MM.1S (cell line): ENCODE data around the gene GRK1.

ENCODE experiments used
- DNase-seq: peaks from one replicate; pipeline ENCODE4 v3.0.0-alpha.2; 2015
- H2AFZ ChIP-seq: fragments of 300-600 bp; sonication (generic); 2 replicates; pipeline ENCODE4 v1.6.0; 2016; ENCODE audit warnings: antibody characterized with exemption, low read length
- H3F3A ChIP-seq: fragments of 300-600 bp; sonication (generic); 2 replicates; pipeline ENCODE4 v1.6.1; 2016; ENCODE audit warnings: mild to moderate bottlenecking, antibody characterized with exemption, low read length, moderate library complexity, mixed read lengths; ENCODE audit not compliant: insufficient read depth
- H3K27ac ChIP-seq: fragments of 300-600 bp; sonication (generic); 2 replicates; pipeline ENCODE4 v1.5.1; 2016; ENCODE audit warnings: mild to moderate bottlenecking, low read length
- H3K27me3 ChIP-seq: fragments of 300-600 bp; sonication (generic); replicated peaks from 2 replicates; pipeline ENCODE4 v1.6.0; 2016; ENCODE audit warnings: low read length; ENCODE audit not compliant: insufficient read depth
- H3K36me3 ChIP-seq: fragments of 300-600 bp; sonication (generic); replicated peaks from 2 replicates; pipeline ENCODE4 v1.6.1; 2016; ENCODE audit warnings: mild to moderate bottlenecking, low read length, mixed read lengths; ENCODE audit not compliant: insufficient read depth
- H3K4me1 ChIP-seq: fragments of 300-600 bp; sonication (generic); 2 replicates; pipeline ENCODE4 v1.6.1; 2016; ENCODE audit warnings: low read length, mixed read lengths
- H3K4me2 ChIP-seq: fragments of 300-600 bp; sonication (generic); 2 replicates; pipeline ENCODE4 v1.6.0; 2016; ENCODE audit warnings: low read depth, low read length
- H3K4me3 ChIP-seq: fragments of 300-600 bp; sonication (generic); 2 replicates; pipeline ENCODE4 v1.5.1; 2016; ENCODE audit warnings: low read length, mixed read lengths
- H3K79me2 ChIP-seq: fragments of 300-600 bp; sonication (generic); 2 replicates; pipeline ENCODE4 v1.6.1; 2016; ENCODE audit warnings: mixed run types, low read length, mixed read lengths
- H3K9ac ChIP-seq: fragments of 300-600 bp; sonication (generic); 2 replicates; pipeline ENCODE4 v1.6.1; 2016; ENCODE audit warnings: low read length, mixed read lengths
- H3K9me2 ChIP-seq: fragments of 300-600 bp; sonication (generic); replicated peaks from 2 replicates; pipeline ENCODE4 v1.6.1; 2016; ENCODE audit warnings: mild to moderate bottlenecking, low read length, mixed read lengths; ENCODE audit not compliant: insufficient read depth
- H3K9me3 ChIP-seq: fragments of 300-600 bp; sonication (generic); replicated peaks from 2 replicates; pipeline ENCODE4 v1.6.1; 2016; ENCODE audit warnings: mild to moderate bottlenecking, low read length, mixed read lengths; ENCODE audit not compliant: insufficient read depth
- H4K20me1 ChIP-seq: fragments of 300-600 bp; sonication (generic); 2 replicates; pipeline ENCODE4 v1.6.1; 2016; ENCODE audit warnings: mild to moderate bottlenecking, low read length, moderate library complexity, mixed read lengths; ENCODE audit not compliant: insufficient read depth
- CTCF ChIP-seq: fragments of 300-600 bp; sonication (generic); IDR thresholded peaks from 2 replicates; pipeline ENCODE4 v1.5.1; 2016; ENCODE audit warnings: antibody characterized with exemption, low read length, mixed read lengths
- EZH2 ChIP-seq: fragments of 300-600 bp; sonication (generic); optimal IDR thresholded peaks from 2 replicates; pipeline ENCODE3; 2017; ENCODE audit warnings: low read depth, mild to moderate bottlenecking, antibody characterized with exemption, low read length, mixed read lengths
- EZH2phosphoT487 ChIP-seq: fragments of 300-600 bp; sonication (generic); IDR thresholded peaks from 2 replicates; pipeline ENCODE4 v1.6.1; 2018; ENCODE audit warnings: antibody characterized with exemption, low read length

The GRK1 gene

GRCh38 chr13:113761136-113761535, 94.1 kb downstream of the GRK1 start:
- no peaks in the 10 kb centered on the region for H3K36me3 ChIP-seq
- no peaks in the 10 kb centered on the region for H4K20me1 ChIP-seq
- DNase-seq = no peak
- peaks cover 15% of the 10 kb centered on the region for H3K4me1 ChIP-seq
- H2AFZ ChIP-seq = no peak overlapping the region
- no peaks in the 10 kb centered on the region for H3K9me2 ChIP-seq
- no peak overlapping the region for H3K9ac ChIP-seq
- no peak for TF ChIP-seq CTCF
- no peak for TF ChIP-seq EZH2
- TF ChIP-seq EZH2phosphoT487 = no peak
- H3K27ac ChIP-seq = no peak overlapping the region
- H3K9me3 ChIP-seq = no peaks in the 10 kb centered on the region
- H3K27me3 ChIP-seq = no peaks in the 10 kb centered on the region
- no peaks in the 10 kb centered on the region for H3K79me2 ChIP-seq
- H3K4me2 ChIP-seq = no peak overlapping the region
- no peak overlapping the region for H3K4me3 ChIP-seq
- no peaks in the 10 kb centered on the region for H3F3A ChIP-seq

- Histone ChIP-seq H3K9me2 (no peaks in the 10 kb centered on the region), H4K20me1 (no peaks in the 10 kb centered on the region), H3K79me2 (no peaks in the 10 kb centered on the region), H2AFZ (no peak overlapping the region), H3K4me1 (peaks cover 9% of the 10 kb centered on the region), H3K9me3 (no peaks in the 10 kb centered on the region), H3K36me3 (no peaks in the 10 kb centered on the region), H3K4me2 (no peak overlapping the region), H3F3A (no peaks in the 10 kb centered on the region), H3K27me3 (no peaks in the 10 kb centered on the region), H3K27ac (no peak overlapping the region), H3K4me3 (no peak overlapping the region), H3K9ac (no peak overlapping the region)
- DNase-seq = no peak
- TF ChIP-seq EZH2phosphoT487 = no peak
- TF ChIP-seq EZH2 = no peak
- no peak for TF ChIP-seq CTCF
Observed at GRCh38 chr13:113762075-113762474, 95.1 kb downstream of the GRK1 start.

- DNase-seq = no peak
- TF ChIP-seq EZH2 = no peak
- no peak for TF ChIP-seq CTCF
- no peak for TF ChIP-seq EZH2phosphoT487
- H3K27me3 ChIP-seq = no peaks in the 10 kb centered on the region
- no peak overlapping the region for H2AFZ ChIP-seq
- H3F3A ChIP-seq = no peaks in the 10 kb centered on the region
- no peak overlapping the region for H3K9ac ChIP-seq
- no peak overlapping the region for H3K4me3 ChIP-seq
- H4K20me1 ChIP-seq = no peaks in the 10 kb centered on the region
- no peak overlapping the region for H3K27ac ChIP-seq
- no peaks in the 10 kb centered on the region for H3K9me2 ChIP-seq
- H3K4me1 ChIP-seq = peaks cover 4% of the 10 kb centered on the region; the same call in 1 of the 2 replicates
- H3K79me2 ChIP-seq = no peaks in the 10 kb centered on the region
- no peaks in the 10 kb centered on the region for H3K9me3 ChIP-seq
- H3K36me3 ChIP-seq = no peaks in the 10 kb centered on the region
- H3K4me2 ChIP-seq = no peak overlapping the region
Observed at GRCh38 chr13:113762538-113762937, 95.5 kb downstream of the GRK1 start.
